ENCODE data around the gene TFE3. TPM values are rescaled to one million over a fixed set of nuclear protein-coding genes. Genes with fewer than 3 reads are reported as not detected.

Gene TFE3
- total and polyA plus RNA-seq, 2 donors (not counting 3 experiments of a cell fraction or from before 2014, with no cell fraction given): 22.3 to 37.1 TPM

GRCh38 chrX:49069038-49069437, 25.9 kb upstream of the TFE3 start:
- CTCF ChIA-PET: no interaction called here
- H3K4me2 ChIP-seq (ENCODE audit: insufficient read depth, low read length): no peak overlapping the region
- no peak overlapping the region for H2AFZ ChIP-seq (ENCODE audit: low read depth, low read length)
- TF ChIP-seq FOS (IDR thresholded peaks at IDR 0.05; ENCODE audit: borderline replicate concordance, insufficient read depth, low read length): no peak
- no peak for TF ChIP-seq GATA2 (IDR thresholded peaks at IDR 0.05; ENCODE audit: insufficient read depth, insufficient read length, low read depth, low read length)
- intact Hi-C loops (cut with micrococcal nuclease) (no loop called here), dilution Hi-C loops (cut with MboI; ENCODE audit: extremely low pct_ligation_motif_present, low sequenced_read_pairs) (no loop called here)
- POLR2A ChIA-PET: no interaction called here
- FAIRE-seq (no peak), DNase-seq (ENCODE audit: low read depth, low spot score) (no peak)
- H3K9me3 ChIP-seq (replicated peaks; ENCODE audit: control insufficient read depth, insufficient read depth, low read length): no peaks in the 10 kb centered on the region
- peaks cover 0 to 2% of the 10 kb centered on the region in 2 experiments for H3K36me3 ChIP-seq (ENCODE audit: control insufficient read depth in 2 of 2, extremely low read depth in 1 of 2, insufficient read depth in 2 of 2, low read length in 2 of 2)
- peaks cover 9% of the 10 kb centered on the region for H3K4me1 ChIP-seq (ENCODE audit: control insufficient read depth, extremely low read depth, insufficient read depth, low read length)
- peaks cover 11% of the 10 kb centered on the region for H3K79me2 ChIP-seq (ENCODE audit: control insufficient read depth, insufficient read depth, low read length)
- no peak overlapping the region for H3K9ac ChIP-seq (replicated peaks; ENCODE audit: extremely low read depth, insufficient read depth, low read length)
- no peaks in the 10 kb centered on the region for H4K20me1 ChIP-seq (replicated peaks; ENCODE audit: control insufficient read depth, extremely low read depth, insufficient read depth, low read length)
- no TSS peak for BruUV-seq (replicated peaks)
- no peak overlapping the region for H3K27ac ChIP-seq (ENCODE audit: insufficient read depth, low read depth, low read length)
- H3K27me3 ChIP-seq (ENCODE audit: control insufficient read depth in 2 of 2, insufficient read depth in 2 of 2, low read length in 2 of 2): no peaks in the 10 kb centered on the region
- no peaks in the 10 kb centered on the region for H3K9me1 ChIP-seq (replicated peaks; ENCODE audit: control insufficient read depth, extremely low read depth, insufficient read depth, low read length)
- H3K4me3 ChIP-seq (replicated peaks in 1 of 3; ENCODE audit: insufficient read depth in 1 of 3, low read depth in 1 of 3, low read length in 3 of 3): no peak overlapping the region

- Histone ChIP-seq H3K79me2 (ENCODE audit: control insufficient read depth, insufficient read depth, low read length) (no peaks in the 10 kb centered on the region), H3K9me3 (replicated peaks; ENCODE audit: control insufficient read depth, insufficient read depth, low read length) (no peaks in the 10 kb centered on the region), H3K36me3 (ENCODE audit: control insufficient read depth in 2 of 2, extremely low read depth in 1 of 2, insufficient read depth in 2 of 2, low read length in 2 of 2) (peaks cover 0 to 2% of the 10 kb centered on the region in 2 experiments), H4K20me1 (replicated peaks; ENCODE audit: control insufficient read depth, extremely low read depth, insufficient read depth, low read length) (no peaks in the 10 kb centered on the region), H2AFZ (ENCODE audit: low read depth, low read length) (no peak overlapping the region), H3K4me2 (ENCODE audit: insufficient read depth, low read length) (no peak overlapping the region), H3K9ac (replicated peaks; ENCODE audit: extremely low read depth, insufficient read depth, low read length) (no peak overlapping the region), H3K4me3 (replicated peaks in 1 of 3; ENCODE audit: insufficient read depth in 1 of 3, low read depth in 1 of 3, low read length in 3 of 3) (no peak overlapping the region), H3K4me1 (ENCODE audit: control insufficient read depth, extremely low read depth, insufficient read depth, low read length) (peaks cover 1% of the 10 kb centered on the region), H3K9me1 (replicated peaks; ENCODE audit: control insufficient read depth, extremely low read depth, insufficient read depth, low read length) (no peaks in the 10 kb centered on the region), H3K27ac (ENCODE audit: insufficient read depth, low read depth, low read length) (no peak overlapping the region), H3K27me3 (ENCODE audit: control insufficient read depth in 2 of 2, insufficient read depth in 2 of 2, low read length in 2 of 2) (no peaks in the 10 kb centered on the region)
- dilution Hi-C loops (cut with MboI; ENCODE audit: extremely low pct_ligation_motif_present, low sequenced_read_pairs): no loop called here
- ChIA-PET CTCF (no interaction called here), POLR2A (no interaction called here)
- DNase-seq (ENCODE audit: low read depth, low spot score) (no peak), FAIRE-seq (no peak)
- intact Hi-C loops (cut with micrococcal nuclease): no loop called here
- BruUV-seq (replicated peaks): no TSS peak
- TF ChIP-seq CTCF (IDR thresholded peaks at IDR 0.05; ENCODE audit: extremely low read depth in 1 of 2, insufficient read depth in 1 of 2, low read depth in 1 of 2, low read length in 2 of 2): no peak
- TF ChIP-seq MAX (IDR thresholded peaks at IDR 0.05; ENCODE audit: insufficient read depth, insufficient read length): no peak
- no peak for TF ChIP-seq POLR2A (IDR thresholded peaks at IDR 0.05; ENCODE audit: low read depth, low read length)
- TF ChIP-seq POLR2AphosphoS5 (IDR thresholded peaks at IDR 0.05; ENCODE audit: insufficient read depth, low read depth, low read length): no peak
- TF ChIP-seq JUN (IDR thresholded peaks at IDR 0.05; ENCODE audit: borderline replicate concordance, insufficient read depth, insufficient read length, low read depth): no peak
- TF ChIP-seq GATA2 (IDR thresholded peaks at IDR 0.05; ENCODE audit: insufficient read depth, insufficient read length, low read depth, low read length): no peak
- no peak for TF ChIP-seq EZH2 (IDR thresholded peaks at IDR 0.05; ENCODE audit: borderline replicate concordance, low read depth, low read length, severe bottlenecking)
These were observed 24.3 kb upstream of the TFE3 start for GRCh38 chrX:49067285-49068120.
